K562 (cell line): ENCODE results near the gene FIS1. TPM values are rescaled to one million over a fixed set of nuclear protein-coding genes. Genes with fewer than 3 reads are reported as not detected.

Experiments used
- ARHGAP35 ChIP-seq: fragments of 450-650 bp; IDR thresholded peaks from 2 replicates; pipeline ENCODE4 v1.6.1; 2018; ENCODE audit not compliant: partially characterized antibody
- ARID1B ChIP-seq: fragments of 450-650 bp; IDR thresholded peaks from 2 replicates; pipeline ENCODE4 v1.6.1; 2016; ENCODE audit warnings: antibody characterized with exemption, mild to moderate bottlenecking, inconsistent platforms
- ATF3 ChIP-seq, 2 experiments: fragments of 450-650 bp in 1 of 2; sonication (generic) in 1 of 2; formaldehyde crosslinking in 1 of 2; IDR thresholded peaks in 1 of 2; conservative IDR thresholded peaks in 1 of 2; 2 replicates each; pipeline versions ENCODE4 v1.6.1 to v1.8.1; 2016 to 2023; ENCODE audit warnings: mild to moderate bottlenecking in 2 of 2, moderate library complexity in 2 of 2, inconsistent platforms in 1 of 2, missing genetic modification reagents in 1 of 2
- CXXC5 ChIP-seq: fragments of 250-450 bp; sonication (Bioruptor Pico); IDR thresholded peaks from 2 replicates; pipeline ENCODE4 v1.8.0; 2022; ENCODE audit warnings: inconsistent platforms, mild to moderate bottlenecking, moderate library complexity
- GTF2A2 ChIP-seq: IDR thresholded peaks from 2 replicates; pipeline ENCODE4 v1.6.1; 2016; ENCODE audit warnings: mild to moderate bottlenecking, missing genetic modification characterization, missing compliant biosample characterization
- L3MBTL2 ChIP-seq: fragments of 450-650 bp; IDR thresholded peaks from 2 replicates; pipeline ENCODE4 v1.6.1; 2016; ENCODE audit warnings: mild to moderate bottlenecking, moderate library complexity
- NUFIP1 ChIP-seq: fragments of 450-650 bp; IDR thresholded peaks from 2 replicates; pipeline ENCODE4 v1.6.1; 2018; ENCODE audit not compliant: partially characterized antibody
- PRMT5 ChIP-seq: sonication (generic); formaldehyde crosslinking; IDR thresholded peaks from 2 replicates; pipeline ENCODE4 v1.5.0; 2020; ENCODE audit warnings: missing genetic modification reagents
- RUNX1 ChIP-seq: sonication (generic); IDR thresholded peaks from 2 replicates; pipeline ENCODE4 v1.6.1; 2016; ENCODE audit warnings: antibody characterized with exemption, low read depth
- SMAD2 ChIP-seq: fragments of 150-350 bp; IDR thresholded peaks from 2 replicates; pipeline ENCODE4 v1.6.1; 2014; ENCODE audit warnings: low read depth, mild to moderate bottlenecking, low read length
- WHSC1 ChIP-seq: IDR thresholded peaks from one replicate; pipeline ENCODE4 v1.6.1; 2012; ENCODE audit warnings: low read length, control low read depth, inconsistent platforms
- ZBTB1 ChIP-seq: sonication (generic); formaldehyde crosslinking; IDR thresholded peaks from 2 replicates; pipeline ENCODE4 v1.8.1; 2023; ENCODE audit warnings: missing genetic modification reagents, low read depth, mild to moderate bottlenecking, borderline replicate concordance
- ZNF217 ChIP-seq: sonication (generic); formaldehyde crosslinking; IDR thresholded peaks from 2 replicates; pipeline ENCODE4 v1.8.0; 2022; ENCODE audit warnings: mild to moderate bottlenecking, missing genetic modification reagents
- ZNF707 ChIP-seq: fragments of 250-450 bp; sonication (Bioruptor Pico); conservative IDR thresholded peaks from 2 replicates; pipeline ENCODE4 v1.8.0; 2022; ENCODE audit warnings: inconsistent platforms, mild to moderate bottlenecking, moderate library complexity
- polyA plus RNA-seq, 8 experiments: library from polyadenylated mRNA; depleted of rRNA in 4 of 8; stranded (reverse) in 5 of 8; unstranded in 3 of 8; fragments of >200 nt; fragmentation: Nextera tagmentation in 2 of 8; fragmentation: Illumina TruSeq in 1 of 8; extraction: Ambion mirVana in 2 of 8; extraction: Trizol in 1 of 8; gene quantifications; 2 replicates each; pipeline versions ENCODE4 v1.2.1 to v1.2.3, GENCODE V29; 2011 to 2014; ENCODE audit warnings: inconsistent platforms in 1 of 8, missing spikeins in 1 of 8
- total RNA-seq, 7 experiments: library from RNA; depleted of rRNA in 6 of 7; stranded (reverse); fragments of >200 nt in 6 of 7; fragmentation: Illumina TruSeq in 2 of 7; extraction: Trizol in 2 of 7; gene quantifications; 2 replicates each; pipeline versions ENCODE4 v1.2.1 to v1.2.3, GENCODE V29; 2011 to 2021; ENCODE audit warnings: low replicate concordance in 1 of 7
- TF ChIP-seq, protein P1 (sequence below): fragments of 450-650 bp; conservative IDR thresholded peaks from 2 replicates; pipeline ENCODE4 v1.6.1; 2016; ENCODE audit warnings: missing genetic modification characterization, low read depth, mild to moderate bottlenecking, missing compliant biosample characterization, moderate library complexity
- TF ChIP-seq, protein P2 (sequence below): IDR thresholded peaks from 2 replicates; pipeline ENCODE4 v1.6.1; 2012; ENCODE audit warnings: low read depth, low read length, improper control_type of control experiment, borderline replicate concordance
- TF ChIP-seq, protein P3 (sequence below): fragments of 250-450 bp; sonication (Bioruptor Pico); IDR thresholded peaks from 2 replicates; pipeline ENCODE4 v1.4.0; 2020

FIS1 gene
- total and polyA plus RNA-seq, 9 of the 15 experiments (the other 6 are each of a cell fraction or from before 2014, with no cell fraction given), result 86.0 to 257 (median 144) TPM

DNA sequence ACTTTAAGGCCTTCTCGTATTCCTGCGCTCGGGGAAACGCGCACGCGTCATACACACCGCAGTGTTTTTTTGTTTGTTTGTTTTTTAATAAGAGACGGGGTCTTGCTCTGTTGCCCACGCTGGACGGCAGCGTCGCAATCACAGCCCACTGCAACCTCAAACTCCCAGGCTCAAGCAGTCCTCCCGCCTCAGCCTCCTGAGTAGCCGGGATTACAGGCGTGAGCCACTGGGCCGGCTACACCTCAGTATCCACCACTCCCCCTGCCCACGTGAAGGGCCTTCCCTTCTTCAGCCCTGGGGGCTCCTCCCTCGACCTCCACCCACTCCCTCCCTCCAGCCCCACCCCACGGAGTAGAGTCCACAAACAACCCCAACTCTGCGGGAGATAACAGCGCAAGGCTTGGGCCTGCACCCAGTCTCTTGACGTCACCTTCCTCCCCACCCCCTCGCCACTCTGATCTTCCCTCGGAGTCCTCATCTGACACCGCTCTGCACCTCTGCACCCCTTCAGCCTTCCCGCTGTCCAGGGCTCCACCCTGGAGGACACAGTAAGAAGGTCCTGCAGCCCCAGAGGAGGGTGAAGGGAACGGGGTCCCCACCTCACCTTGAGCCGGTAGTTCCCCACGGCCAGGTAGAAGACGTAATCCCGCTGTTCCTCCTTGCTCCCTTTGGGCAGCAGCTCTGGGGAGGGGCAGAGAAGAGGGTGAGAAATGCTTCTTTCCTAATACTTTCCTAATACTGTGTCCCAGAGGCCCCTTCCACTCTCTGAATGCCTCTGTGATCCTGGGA lies 4.5 kb downstream of the FIS1 start (continued):
- TF ChIP-seq WHSC1 (no peak), SMAD2 (no peak), RUNX1 (no peak), PRMT5 (CRISPR knock-in tag) (no peak), ARHGAP35 (no peak), ZNF217 (CRISPR knock-in tag) (no peak), ARID1B (peak; percentile 71), ZNF707 (CRISPR knock-in tag) (no peak), GTF2A2 (tag) (no peak), NUFIP1 (no peak), ZBTB1 (CRISPR knock-in tag) (no peak), ATF3 (IDR thresholded peaks at IDR 0.05) (peak; percentile 70), ATF3 (CRISPR knock-in tag; conservative IDR thresholded peaks at IDR 0.05) (no peak), CXXC5 (CRISPR knock-in tag) (0 out of 2 replicates have a peak, but pooled peaks have one; percentile 19), L3MBTL2 (no peak)
- TF ChIP-seq, protein P1, sequence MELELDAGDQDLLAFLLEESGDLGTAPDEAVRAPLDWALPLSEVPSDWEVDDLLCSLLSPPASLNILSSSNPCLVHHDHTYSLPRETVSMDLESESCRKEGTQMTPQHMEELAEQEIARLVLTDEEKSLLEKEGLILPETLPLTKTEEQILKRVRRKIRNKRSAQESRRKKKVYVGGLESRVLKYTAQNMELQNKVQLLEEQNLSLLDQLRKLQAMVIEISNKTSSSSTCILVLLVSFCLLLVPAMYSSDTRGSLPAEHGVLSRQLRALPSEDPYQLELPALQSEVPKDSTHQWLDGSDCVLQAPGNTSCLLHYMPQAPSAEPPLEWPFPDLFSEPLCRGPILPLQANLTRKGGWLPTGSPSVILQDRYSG (tag), result no peak
- TF ChIP-seq, protein P2, sequence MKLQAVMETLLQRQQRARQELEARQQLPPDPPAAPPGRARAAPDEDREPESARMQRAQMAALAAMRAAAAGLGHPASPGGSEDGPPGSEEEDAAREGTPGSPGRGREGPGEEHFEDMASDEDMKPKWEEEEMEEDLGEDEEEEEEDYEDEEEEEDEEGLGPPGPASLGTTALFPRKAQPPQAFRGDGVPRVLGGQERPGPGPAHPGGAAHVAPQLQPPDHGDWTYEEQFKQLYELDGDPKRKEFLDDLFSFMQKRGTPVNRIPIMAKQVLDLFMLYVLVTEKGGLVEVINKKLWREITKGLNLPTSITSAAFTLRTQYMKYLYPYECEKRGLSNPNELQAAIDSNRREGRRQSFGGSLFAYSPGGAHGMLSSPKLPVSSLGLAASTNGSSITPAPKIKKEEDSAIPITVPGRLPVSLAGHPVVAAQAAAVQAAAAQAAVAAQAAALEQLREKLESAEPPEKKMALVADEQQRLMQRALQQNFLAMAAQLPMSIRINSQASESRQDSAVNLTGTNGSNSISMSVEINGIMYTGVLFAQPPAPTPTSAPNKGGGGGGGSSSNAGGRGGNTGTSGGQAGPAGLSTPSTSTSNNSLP, result no peak
- TF ChIP-seq, protein P3, sequence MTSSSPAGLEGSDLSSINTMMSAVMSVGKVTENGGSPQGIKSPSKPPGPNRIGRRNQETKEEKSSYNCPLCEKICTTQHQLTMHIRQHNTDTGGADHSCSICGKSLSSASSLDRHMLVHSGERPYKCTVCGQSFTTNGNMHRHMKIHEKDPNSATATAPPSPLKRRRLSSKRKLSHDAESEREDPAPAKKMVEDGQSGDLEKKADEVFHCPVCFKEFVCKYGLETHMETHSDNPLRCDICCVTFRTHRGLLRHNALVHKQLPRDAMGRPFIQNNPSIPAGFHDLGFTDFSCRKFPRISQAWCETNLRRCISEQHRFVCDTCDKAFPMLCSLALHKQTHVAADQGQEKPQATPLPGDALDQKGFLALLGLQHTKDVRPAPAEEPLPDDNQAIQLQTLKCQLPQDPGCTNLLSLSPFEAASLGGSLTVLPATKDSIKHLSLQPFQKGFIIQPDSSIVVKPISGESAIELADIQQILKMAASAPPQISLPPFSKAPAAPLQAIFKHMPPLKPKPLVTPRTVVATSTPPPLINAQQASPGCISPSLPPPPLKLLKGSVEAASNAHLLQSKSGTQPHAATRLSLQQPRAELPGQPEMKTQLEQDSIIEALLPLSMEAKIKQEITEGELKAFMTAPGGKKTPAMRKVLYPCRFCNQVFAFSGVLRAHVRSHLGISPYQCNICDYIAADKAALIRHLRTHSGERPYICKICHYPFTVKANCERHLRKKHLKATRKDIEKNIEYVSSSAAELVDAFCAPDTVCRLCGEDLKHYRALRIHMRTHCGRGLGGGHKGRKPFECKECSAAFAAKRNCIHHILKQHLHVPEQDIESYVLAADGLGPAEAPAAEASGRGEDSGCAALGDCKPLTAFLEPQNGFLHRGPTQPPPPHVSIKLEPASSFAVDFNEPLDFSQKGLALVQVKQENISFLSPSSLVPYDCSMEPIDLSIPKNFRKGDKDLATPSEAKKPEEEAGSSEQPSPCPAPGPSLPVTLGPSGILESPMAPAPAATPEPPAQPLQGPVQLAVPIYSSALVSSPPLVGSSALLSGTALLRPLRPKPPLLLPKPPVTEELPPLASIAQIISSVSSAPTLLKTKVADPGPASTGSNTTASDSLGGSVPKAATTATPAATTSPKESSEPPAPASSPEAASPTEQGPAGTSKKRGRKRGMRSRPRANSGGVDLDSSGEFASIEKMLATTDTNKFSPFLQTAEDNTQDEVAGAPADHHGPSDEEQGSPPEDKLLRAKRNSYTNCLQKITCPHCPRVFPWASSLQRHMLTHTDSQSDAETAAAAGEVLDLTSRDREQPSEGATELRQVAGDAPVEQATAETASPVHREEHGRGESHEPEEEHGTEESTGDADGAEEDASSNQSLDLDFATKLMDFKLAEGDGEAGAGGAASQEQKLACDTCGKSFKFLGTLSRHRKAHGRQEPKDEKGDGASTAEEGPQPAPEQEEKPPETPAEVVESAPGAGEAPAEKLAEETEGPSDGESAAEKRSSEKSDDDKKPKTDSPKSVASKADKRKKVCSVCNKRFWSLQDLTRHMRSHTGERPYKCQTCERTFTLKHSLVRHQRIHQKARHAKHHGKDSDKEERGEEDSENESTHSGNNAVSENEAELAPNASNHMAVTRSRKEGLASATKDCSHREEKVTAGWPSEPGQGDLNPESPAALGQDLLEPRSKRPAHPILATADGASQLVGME (CRISPR knock-in tag), result no peak
